HAP-1 (cell line): ENCODE results near the gene CRISPLD2.
"Not testable (repeated sequence)": the region's sequence is repeated elsewhere in the genome, so short reads cannot be mapped to it uniquely, and the experiment has no call there.

ENCODE experiments used
- DNase-seq, 2 experiments: peaks; one replicate each; pipeline ENCODE4 v3.0.0-alpha.2; 2016 to 2020; ENCODE audit warnings: low spot score in 2 of 2
- H3K27me3 ChIP-seq: fragments of 250-450 bp; sonication (Bioruptor Pico); 2 replicates; pipeline ENCODE4 v1.5.1; 2020; ENCODE audit warnings: low read depth, mild to moderate bottlenecking, moderate library complexity
- H3K36me3 ChIP-seq: fragments of 250-450 bp; sonication (Bioruptor Pico); replicated peaks from 2 replicates; pipeline ENCODE4 v1.5.1; 2020; ENCODE audit warnings: mild to moderate bottlenecking
- H3K4me1 ChIP-seq: fragments of 250-450 bp; sonication (Bioruptor Pico); 2 replicates; pipeline ENCODE4 v1.5.1; 2020; ENCODE audit warnings: mild to moderate bottlenecking
- H3K4me3 ChIP-seq: fragments of 250-450 bp; sonication (Bioruptor Pico); 2 replicates; pipeline ENCODE4 v1.5.1; 2020; ENCODE audit warnings: mild to moderate bottlenecking, moderate library complexity
- H3K9me3 ChIP-seq: fragments of 250-450 bp; sonication (Bioruptor Pico); 2 replicates; pipeline ENCODE4 v1.5.1; 2020; ENCODE audit warnings: mild to moderate bottlenecking, moderate library complexity
- in situ Hi-C: fragments of 300-500 bp; cut with MboI; formaldehyde crosslinking; loops from 3 replicates; pipeline ENCODE4 v1.14.3; 2020; ENCODE audit warnings: low sequenced_read_pairs, inconsistent platforms, mixed read lengths

The CRISPLD2 gene

GRCh38 chr16:84872971-84873370 is 53.2 kb downstream of the CRISPLD2 start:
- H3K4me1 ChIP-seq, H3K36me3 ChIP-seq, H3K4me3 ChIP-seq, in situ Hi-C loops, DNase-seq, H3K27me3 ChIP-seq, H3K9me3 ChIP-seq: not testable (repeated sequence)

GRCh38 chr16:84874004-84874435 is 54.2 kb downstream of the CRISPLD2 start:
- Histone ChIP-seq H3K27me3 (no peaks in the 10 kb centered on the region), H3K9me3 (no peaks in the 10 kb centered on the region), H3K4me3 (no peak overlapping the region), H3K4me1 (no peaks in the 10 kb centered on the region), H3K36me3 (no peaks in the 10 kb centered on the region)
- in situ Hi-C loops, result no loop called here
- DNase-seq, result no peak

- no peak for DNase-seq
- H3K36me3 ChIP-seq, result no peaks in the 10 kb centered on the region
- H3K4me1 ChIP-seq, result no peaks in the 10 kb centered on the region
- no peak overlapping the region for H3K4me3 ChIP-seq
- H3K27me3 ChIP-seq, result no peaks in the 10 kb centered on the region
- no peaks in the 10 kb centered on the region for H3K9me3 ChIP-seq
- in situ Hi-C loops, result no loop called here
These were observed 54.8 kb downstream of the CRISPLD2 start for GRCh38 chr16:84874553-84874952.

GRCh38 chr16:84874983-84875382 is 55.2 kb downstream of the CRISPLD2 start:
- no peak for DNase-seq
- no peaks in the 10 kb centered on the region for H3K27me3 ChIP-seq
- H3K36me3 ChIP-seq, result no peaks in the 10 kb centered on the region
- in situ Hi-C loops, result no loop called here
- H3K4me3 ChIP-seq, result no peak overlapping the region
- H3K9me3 ChIP-seq, result no peaks in the 10 kb centered on the region
- H3K4me1 ChIP-seq, result no peaks in the 10 kb centered on the region

GRCh38 chr16:84875846-84876245 is 56.1 kb downstream of the CRISPLD2 start:
- no peak overlapping the region for H3K4me3 ChIP-seq
- no peaks in the 10 kb centered on the region for H3K4me1 ChIP-seq
- no peak for DNase-seq
- no peaks in the 10 kb centered on the region for H3K27me3 ChIP-seq
- no peaks in the 10 kb centered on the region for H3K9me3 ChIP-seq
- in situ Hi-C loops, result no loop called here
- no peaks in the 10 kb centered on the region for H3K36me3 ChIP-seq

- in situ Hi-C loops, result no loop called here
- H3K9me3 ChIP-seq, result no peaks in the 10 kb centered on the region
- no peak overlapping the region for H3K4me3 ChIP-seq
- no peaks in the 10 kb centered on the region for H3K27me3 ChIP-seq
- H3K36me3 ChIP-seq, result no peaks in the 10 kb centered on the region
- H3K4me1 ChIP-seq, result no peaks in the 10 kb centered on the region
- DNase-seq, result no peak
These were observed 57.3 kb downstream of the CRISPLD2 start for GRCh38 chr16:84876873-84877606.

GRCh38 chr16:84878770-84879169 is 59.0 kb downstream of the CRISPLD2 start:
- DNase-seq, result no peak
- no peaks in the 10 kb centered on the region for H3K27me3 ChIP-seq
- H3K36me3 ChIP-seq, result no peaks in the 10 kb centered on the region
- H3K9me3 ChIP-seq, result no peaks in the 10 kb centered on the region
- in situ Hi-C loops, result no loop called here
- H3K4me3 ChIP-seq, result no peak overlapping the region
- no peaks in the 10 kb centered on the region for H3K4me1 ChIP-seq

GRCh38 chr16:84879569-84880487 is 60.0 kb downstream of the CRISPLD2 start:
- no peak for DNase-seq
- H3K9me3 ChIP-seq, result no peaks in the 10 kb centered on the region
- H3K4me3 ChIP-seq, result no peak overlapping the region
- in situ Hi-C loops, result no loop called here
- H3K27me3 ChIP-seq, result no peaks in the 10 kb centered on the region
- no peaks in the 10 kb centered on the region for H3K4me1 ChIP-seq
- no peaks in the 10 kb centered on the region for H3K36me3 ChIP-seq

- H3K9me3 ChIP-seq, result no peaks in the 10 kb centered on the region
- H3K4me3 ChIP-seq, result no peak overlapping the region
- in situ Hi-C loops, result no loop called here
- no peaks in the 10 kb centered on the region for H3K36me3 ChIP-seq
- H3K27me3 ChIP-seq, result no peaks in the 10 kb centered on the region
- DNase-seq, result no peak
- H3K4me1 ChIP-seq, result peaks cover 6% of the 10 kb centered on the region
These were observed 62.1 kb downstream of the CRISPLD2 start for GRCh38 chr16:84881702-84882521.

- H3K27me3 ChIP-seq, result no peaks in the 10 kb centered on the region
These were observed 63.5 kb downstream of the CRISPLD2 start for GRCh38 chr16:84883301-84883700.

GRCh38 chr16:84884246-84884595 is 64.4 kb downstream of the CRISPLD2 start:
- DNase-seq, result no peak
- Histone ChIP-seq H3K4me1 (peaks cover 8% of the 10 kb centered on the region), H3K36me3 (no peaks in the 10 kb centered on the region), H3K4me3 (no peak overlapping the region), H3K9me3 (no peaks in the 10 kb centered on the region), H3K27me3 (no peaks in the 10 kb centered on the region)
- in situ Hi-C loops, result no loop called here

More at GRCh38 chr16:84883301-84883700, 63.5 kb downstream of the CRISPLD2 start:
- in situ Hi-C loops, result no loop called here
- H3K36me3 ChIP-seq, result no peaks in the 10 kb centered on the region
- no peak for DNase-seq
- H3K4me3 ChIP-seq, result no peak overlapping the region
- H3K4me1 ChIP-seq, result peaks cover 8% of the 10 kb centered on the region
- H3K9me3 ChIP-seq, result no peaks in the 10 kb centered on the region

- Histone ChIP-seq H3K36me3 (no peaks in the 10 kb centered on the region), H3K27me3 (no peaks in the 10 kb centered on the region), H3K4me3 (no peak overlapping the region), H3K4me1 (peaks cover 8% of the 10 kb centered on the region), H3K9me3 (no peaks in the 10 kb centered on the region)
- peak in 1 of 2 experiments; percentile 41 for DNase-seq
- in situ Hi-C loops, result no loop called here
These were observed 65.0 kb downstream of the CRISPLD2 start for GRCh38 chr16:84884596-84885341.

GRCh38 chr16:84885342-84885910 is 65.6 kb downstream of the CRISPLD2 start:
- no peak for DNase-seq
- Histone ChIP-seq H3K27me3 (no peaks in the 10 kb centered on the region), H3K4me1 (peaks cover 8% of the 10 kb centered on the region), H3K36me3 (no peaks in the 10 kb centered on the region), H3K9me3 (no peaks in the 10 kb centered on the region), H3K4me3 (no peak overlapping the region)
- in situ Hi-C loops, result no loop called here
